GM10248 (cell line): ENCODE results near the gene PTPRH.

Experiments used
- CTCF ChIA-PET: fragments of 300-600 bp; sonication (Branson Sonifier 250); formaldehyde crosslinking; extraction: SDS; loops from one replicate; lab custom pipeline; 2021; ENCODE audit warnings: antibody characterized with exemption; lab: Yijun Ruan, JAX
- POLR2A ChIA-PET: fragments of 350-650 bp; sonication (Branson Sonifier 250); formaldehyde crosslinking; extraction: SDS; loops from one replicate; lab custom pipeline; 2020; ENCODE audit warnings: antibody characterized with exemption; lab: Yijun Ruan, JAX
- DNase-seq: peaks from one replicate; pipeline ENCODE4 v3.0.0; 2012; ENCODE audit errors: extremely low spot score
- CTCF ChIP-seq: IDR thresholded peaks from 2 replicates; pipeline ENCODE4 v1.5.1; 2012; ENCODE audit warnings: mild to moderate bottlenecking, low read depth; ENCODE audit errors: extremely low read depth, missing control alignments, control extremely low read depth

PTPRH gene

DNA sequence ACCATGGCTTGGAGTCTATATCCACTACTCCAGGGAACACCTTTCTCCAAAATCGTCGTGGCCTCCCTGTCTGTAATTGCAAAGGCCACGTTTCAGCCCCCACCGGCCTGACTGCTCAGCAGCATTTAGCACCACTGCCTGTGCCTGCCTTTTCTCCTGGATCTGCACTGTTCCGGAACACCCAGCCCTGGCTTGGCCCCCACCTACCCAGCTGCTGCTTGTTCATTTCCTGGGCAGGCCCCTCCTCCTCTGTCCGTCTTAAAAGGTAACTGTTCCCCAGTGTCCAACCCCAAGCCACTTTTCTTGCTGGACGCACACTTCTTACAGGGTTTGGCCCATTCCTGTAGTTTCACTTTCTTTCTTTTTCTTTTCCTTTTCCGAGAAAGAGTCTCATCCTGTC is 20.7 kb downstream of the PTPRH start:
- ChIA-PET POLR2A (no interaction called here), CTCF (no interaction called here)
- peak; percentile 13 for DNase-seq
- TF ChIP-seq CTCF: no peak

DNA sequence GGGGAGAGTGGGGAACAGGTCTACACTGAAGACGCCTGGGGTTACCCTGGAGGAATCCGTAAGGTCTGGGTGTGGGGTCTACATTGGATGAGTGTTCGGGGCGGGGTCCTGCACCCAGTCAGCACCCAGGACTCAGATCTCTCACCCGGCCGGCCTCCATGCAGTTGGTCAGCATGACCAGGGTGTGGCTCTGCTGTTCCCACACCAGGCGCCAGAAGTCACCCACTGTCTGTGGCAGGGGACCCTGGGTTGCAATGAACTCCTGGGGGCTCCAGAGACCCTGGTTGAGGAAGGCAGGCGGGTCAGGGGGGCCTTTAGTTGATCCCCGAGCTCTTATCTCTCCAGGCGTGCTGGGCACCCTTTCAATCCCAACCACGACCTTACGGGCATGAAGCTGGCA is 23.2 kb downstream of the PTPRH start:
- ChIA-PET POLR2A (no interaction called here), CTCF (no interaction called here)
- DNase-seq: no peak
- no peak for TF ChIP-seq CTCF

GRCh38 chr19:55181740-55182139 is 27.6 kb downstream of the PTPRH start:
- POLR2A ChIA-PET: no interaction called here
- DNase-seq: no peak
- CTCF ChIA-PET: no interaction called here
- TF ChIP-seq CTCF: no peak

GRCh38 chr19:55179606-55180484 is 29.5 kb downstream of the PTPRH start, which contains the start of gene SYT5:
SYT5 (minus strand) TSS chr19:55180289; CDS start chr19:55179041, 1,248 bp downstream.
- peak; percentile 83 for DNase-seq
- POLR2A ChIA-PET: no interaction called here

GRCh38 chr19:55178781-55179599 is 30.3 kb downstream of the PTPRH start:
- ChIA-PET CTCF (no interaction called here), POLR2A (no interaction called here)

More at GRCh38 chr19:55179606-55180484, 29.5 kb downstream of the PTPRH start, which contains the start of gene SYT5:
- CTCF ChIA-PET: interaction anchor here (1.0 kb wide), 1 partner anchor 288 kb away, joined by 3 read pairs; no protein-coding TSS in a partner anchor
- TF ChIP-seq CTCF: no peak

More at GRCh38 chr19:55178781-55179599, 30.3 kb downstream of the PTPRH start:
- no peak for TF ChIP-seq CTCF
- peak; percentile 95 for DNase-seq
